KMS-11 (cell line): ENCODE measurements around the gene ASRGL1.
A peak's percentile ranks its signal among the peaks of the same experiment; 100 is the strongest.

Source experiments
- H2AFZ ChIP-seq: fragments of 200-600 bp; sonication (generic); 2 replicates; pipeline ENCODE4 v1.6.1; 2016; ENCODE audit warnings: antibody characterized with exemption, mixed run types, low read depth
- H3K27ac ChIP-seq: fragments of 200-600 bp; sonication (generic); 2 replicates; pipeline ENCODE4 v1.6.1; 2016; ENCODE audit warnings: mild to moderate bottlenecking, mixed run types
- H3K27me3 ChIP-seq: fragments of 200-600 bp; sonication (generic); 2 replicates; pipeline ENCODE4 v1.6.1; 2017; ENCODE audit warnings: mild to moderate bottlenecking, low read depth, mixed run types, moderate library complexity; ENCODE audit not compliant: insufficient read depth
- H3K36me3 ChIP-seq: fragments of 200-600 bp; sonication (generic); 2 replicates; pipeline ENCODE4 v1.6.1; 2017; ENCODE audit warnings: mild to moderate bottlenecking, mixed run types; ENCODE audit not compliant: insufficient read depth
- H3K4me1 ChIP-seq: fragments of 200-600 bp; sonication (generic); 2 replicates; pipeline ENCODE4 v1.6.1; 2016; ENCODE audit warnings: mild to moderate bottlenecking, low read depth, mixed run types; ENCODE audit not compliant: poor library complexity, severe bottlenecking
- H3K4me2 ChIP-seq: fragments of 200-600 bp; sonication (generic); 2 replicates; pipeline ENCODE4 v1.7.0; 2016; ENCODE audit warnings: mild to moderate bottlenecking, mixed run types
- H3K4me3 ChIP-seq: fragments of 200-600 bp; sonication (generic); IDR thresholded peaks from 2 replicates; pipeline ENCODE4 v1.6.1; 2017; ENCODE audit warnings: low read depth, low read length, mixed read lengths; ENCODE audit not compliant: insufficient read depth
- H3K79me2 ChIP-seq: fragments of 200-600 bp; sonication (generic); 2 replicates; pipeline ENCODE4 v1.6.1; 2016; ENCODE audit warnings: low read depth, mixed run types; ENCODE audit not compliant: insufficient read depth
- H3K9ac ChIP-seq: fragments of 200-600 bp; sonication (generic); 2 replicates; pipeline ENCODE4 v1.6.1; 2016; ENCODE audit warnings: mild to moderate bottlenecking, mixed run types
- H4K20me1 ChIP-seq: fragments of 200-600 bp; sonication (generic); 2 replicates; pipeline ENCODE4 v1.6.1; 2016; ENCODE audit warnings: mild to moderate bottlenecking, mixed run types; ENCODE audit not compliant: insufficient read depth
- CTCF ChIP-seq: fragments of 200-600 bp; sonication (generic); conservative IDR thresholded peaks from 2 replicates; pipeline ENCODE4 v1.6.1; 2017; ENCODE audit warnings: low read depth, mild to moderate bottlenecking, antibody characterized with exemption, low read length, moderate library complexity, mixed read lengths

ASRGL1 gene

GRCh38 chr11:62420882-62421281 lies 83.6 kb downstream of the ASRGL1 start:
- Histone ChIP-seq H3K79me2 (no peaks in the 10 kb centered on the region), H3K4me3 (no peak overlapping the region), H3K4me2 (no peak overlapping the region), H3K27me3 (no peaks in the 10 kb centered on the region), H3K27ac (no peak overlapping the region), H3K9ac (no peak overlapping the region), H4K20me1 (no peaks in the 10 kb centered on the region), H2AFZ (no peak overlapping the region), H3K36me3 (no peaks in the 10 kb centered on the region), H3K4me1 (peaks cover 11% of the 10 kb centered on the region)
- TF ChIP-seq CTCF, result no peak

- H3K4me3 ChIP-seq, result no peak overlapping the region
- H3K79me2 ChIP-seq, result no peaks in the 10 kb centered on the region
- no peaks in the 10 kb centered on the region for H3K27me3 ChIP-seq
- no peak overlapping the region for H3K27ac ChIP-seq
- H3K4me1 ChIP-seq, result peaks cover 22% of the 10 kb centered on the region
- no peak overlapping the region for H3K4me2 ChIP-seq
- H2AFZ ChIP-seq, result no peak overlapping the region
- no peak overlapping the region for H3K9ac ChIP-seq
- no peak for TF ChIP-seq CTCF
- no peaks in the 10 kb centered on the region for H3K36me3 ChIP-seq
- no peaks in the 10 kb centered on the region for H4K20me1 ChIP-seq
Observed at GRCh38 chr11:62421996-62422395, 84.7 kb downstream of the ASRGL1 start.

- Histone ChIP-seq H3K79me2 (no peaks in the 10 kb centered on the region), H3K4me2 (no peak overlapping the region), H4K20me1 (no peaks in the 10 kb centered on the region), H3K36me3 (no peaks in the 10 kb centered on the region), H3K9ac (no peak overlapping the region), H3K4me3 (no peak overlapping the region), H2AFZ (no peak overlapping the region), H3K27ac (no peak overlapping the region), H3K27me3 (no peaks in the 10 kb centered on the region), H3K4me1 (peaks cover 33% of the 10 kb centered on the region)
- no peak for TF ChIP-seq CTCF
Observed at GRCh38 chr11:62423012-62423411, 85.8 kb downstream of the ASRGL1 start.

- Histone ChIP-seq H3K27ac (peak overlapping the region; percentile 91), H3K9ac (peak overlapping the region; percentile 48), H2AFZ (peak overlapping the region; percentile 82), H3K27me3 (no peaks in the 10 kb centered on the region), H3K4me2 (peak overlapping the region; percentile 77), H3K4me1 (peaks cover 61% of the 10 kb centered on the region), H3K36me3 (no peaks in the 10 kb centered on the region), H3K4me3 (no peak overlapping the region), H4K20me1 (no peaks in the 10 kb centered on the region), H3K79me2 (no peaks in the 10 kb centered on the region)
- TF ChIP-seq CTCF, result no peak
Observed at GRCh38 chr11:62427630-62428233, 90.5 kb downstream of the ASRGL1 start.
